SK-N-SH (cell line): Measurements from ENCODE around the gene TCEA2. TPM values are rescaled to one million over a fixed set of nuclear protein-coding genes. Genes with fewer than 3 reads are reported as not detected.
A peak's percentile ranks its signal among the peaks of the same experiment; 100 is the strongest.

Experiments used
- CTCF ChIA-PET: fragments of 300-600, 350-600 bp; formaldehyde crosslinking; extraction: SDS; loops from one replicate; lab custom pipeline; 2021; lab: Yijun Ruan, JAX
- POLR2A ChIA-PET: fragments of 350-600 bp; sonication (Branson Sonifier 250); formaldehyde crosslinking; extraction: SDS; loops from one replicate; lab custom pipeline; 2020; ENCODE audit warnings: antibody characterized with exemption, inconsistent platforms; lab: Yijun Ruan, JAX
- DNase-seq: peaks from one replicate; pipeline ENCODE4 v3.0.0; 2012
- H2AFZ ChIP-seq: fragments of 200-600 bp; sonication (generic); 2 replicates; pipeline ENCODE4 v1.8.1; 2016; ENCODE audit warnings: antibody characterized with exemption, mild to moderate bottlenecking, low read depth
- H3F3A ChIP-seq: fragments of 200-600 bp; sonication (generic); replicated peaks from 2 replicates; pipeline ENCODE3; 2016; ENCODE audit warnings: antibody characterized with exemption, mild to moderate bottlenecking; ENCODE audit not compliant: insufficient read depth
- H3K27ac ChIP-seq, 2 experiments: fragments of 200-500 bp in 1 of 2; fragments of 200-600 bp in 1 of 2; sonication (Bioruptor generic) in 1 of 2; sonication (generic), shearing (Covaris generic) in 1 of 2; 2 replicates each; pipeline versions ENCODE4 v1.5.1 to v1.6.1; 2014 to 2016; ENCODE audit warnings: low read depth in 2 of 2, inconsistent platforms in 1 of 2, low read length in 1 of 2, mild to moderate bottlenecking in 1 of 2, mixed read lengths in 1 of 2
- H3K27me3 ChIP-seq: fragments of 200-600 bp; sonication (generic), shearing (Covaris generic); 2 replicates; pipeline ENCODE4 v1.6.1; 2016; ENCODE audit warnings: mixed run types; ENCODE audit not compliant: insufficient read depth
- H3K36me3 ChIP-seq, 2 experiments: fragments of 200-500 bp in 1 of 2; fragments of 200-600 bp in 1 of 2; sonication (Bioruptor generic) in 1 of 2; sonication (generic) in 1 of 2; replicated peaks in 1 of 2; 2 replicates each; pipeline versions ENCODE3 to v1.5.1; 2014 to 2016; ENCODE audit warnings: low read length in 1 of 2, mild to moderate bottlenecking in 1 of 2; ENCODE audit not compliant: insufficient read depth in 2 of 2, control insufficient read depth in 1 of 2
- H3K4me1 ChIP-seq, 2 experiments: fragments of 200-500 bp in 1 of 2; fragments of 200-600 bp in 1 of 2; sonication (Bioruptor generic) in 1 of 2; sonication (generic), shearing (Covaris generic) in 1 of 2; 2 replicates each; pipeline versions ENCODE4 v1.5.1 to v1.6.1; 2014 to 2016; ENCODE audit warnings: low read depth in 1 of 2, low read length in 1 of 2, mixed run types in 1 of 2; ENCODE audit not compliant: insufficient read depth in 2 of 2, control insufficient read depth in 1 of 2
- H3K4me2 ChIP-seq: fragments of 200-600 bp; sonication (generic), shearing (Covaris generic); 2 replicates; pipeline ENCODE4 v1.6.1; 2017; ENCODE audit warnings: mixed run types
- H3K4me3 ChIP-seq, 2 experiments: fragments of 200-500 bp in 1 of 2; fragments of 200-600 bp in 1 of 2; sonication (Bioruptor generic) in 1 of 2; sonication (generic), shearing (Covaris generic) in 1 of 2; 2 replicates each; pipeline versions ENCODE4 v1.5.1 to v1.8.1; 2014 to 2016; ENCODE audit warnings: low read depth in 2 of 2, inconsistent platforms in 1 of 2, low read length in 1 of 2, mild to moderate bottlenecking in 1 of 2, mixed read lengths in 1 of 2, moderate library complexity in 1 of 2
- H3K79me2 ChIP-seq: fragments of 200-600 bp; sonication (generic); 2 replicates; pipeline ENCODE4 v1.8.1; 2017; ENCODE audit warnings: mild to moderate bottlenecking; ENCODE audit not compliant: insufficient read depth
- H3K9ac ChIP-seq: fragments of 200-600 bp; sonication (generic); 2 replicates; pipeline ENCODE4 v1.6.1; 2017; ENCODE audit warnings: mixed run types
- H3K9me2 ChIP-seq: fragments of 200-600 bp; sonication (generic); 2 replicates; pipeline ENCODE4 v1.6.1; 2017; ENCODE audit warnings: mixed run types
- H3K9me3 ChIP-seq: fragments of 200-600 bp; sonication (generic); 2 replicates; pipeline ENCODE4 v1.6.1; 2017; ENCODE audit warnings: mixed run types, mild to moderate bottlenecking, moderate library complexity
- H4K20me1 ChIP-seq: fragments of 200-600 bp; sonication (generic); 2 replicates; pipeline ENCODE4 v1.6.1; 2017; ENCODE audit warnings: mild to moderate bottlenecking, mixed run types; ENCODE audit not compliant: insufficient read depth
- CHD2 ChIP-seq: fragments of 150-350 bp; IDR thresholded peaks from 2 replicates; pipeline ENCODE4 v1.6.1; 2018; ENCODE audit warnings: low read length; ENCODE audit not compliant: partially characterized antibody
- ELF1 ChIP-seq: IDR thresholded peaks from 2 replicates; pipeline ENCODE4 v1.4.0; 2012
- EZH2phosphoT487 ChIP-seq: fragments of 200-600 bp; sonication (generic); IDR thresholded peaks from 2 replicates; pipeline ENCODE4 v1.6.1; 2017; ENCODE audit warnings: low read depth, mixed run types, mild to moderate bottlenecking, antibody characterized with exemption, moderate library complexity, borderline replicate concordance
- FOSL2 ChIP-seq: IDR thresholded peaks from 2 replicates; pipeline ENCODE4 v1.4.0; 2012; ENCODE audit warnings: low read depth, mild to moderate bottlenecking, moderate library complexity, borderline replicate concordance
- FOXJ3 ChIP-seq: sonication (generic); formaldehyde crosslinking; IDR thresholded peaks from 2 replicates; pipeline ENCODE4 v1.5.1; 2020; ENCODE audit warnings: mild to moderate bottlenecking, missing genetic modification reagents
- FOXM1 ChIP-seq: IDR thresholded peaks from 2 replicates; pipeline ENCODE4 v1.4.0; 2012; ENCODE audit warnings: low read depth, mild to moderate bottlenecking
- GABPA ChIP-seq: IDR thresholded peaks from 2 replicates; pipeline ENCODE4 v1.4.0; 2012; ENCODE audit warnings: low read depth, mild to moderate bottlenecking
- GATA2 ChIP-seq: sonication (generic); formaldehyde crosslinking; IDR thresholded peaks from 2 replicates; pipeline ENCODE4 v1.5.0; 2020; ENCODE audit warnings: mild to moderate bottlenecking, missing genetic modification reagents
- IRF3 ChIP-seq: fragments of 150-350 bp; IDR thresholded peaks from 2 replicates; pipeline ENCODE4 v1.6.1; 2016; ENCODE audit warnings: mild to moderate bottlenecking, low read depth, low read length
- JUND ChIP-seq: IDR thresholded peaks from 2 replicates; pipeline ENCODE4 v1.4.0; 2012
- MAX ChIP-seq: IDR thresholded peaks from 2 replicates; pipeline ENCODE4 v1.4.0; 2012; ENCODE audit warnings: low read depth
- MXI1 ChIP-seq: IDR thresholded peaks from 2 replicates; pipeline ENCODE4 v1.6.1; 2012; ENCODE audit warnings: mild to moderate bottlenecking, low read depth, low read length, improper control_type of control experiment
- RCOR1 ChIP-seq: fragments of 150-350 bp; IDR thresholded peaks from 2 replicates; pipeline ENCODE4 v1.6.1; 2017; ENCODE audit warnings: antibody characterized with exemption, low read length
- REST ChIP-seq: IDR thresholded peaks from 2 replicates; pipeline ENCODE4 v1.6.1; 2012; ENCODE audit warnings: mild to moderate bottlenecking, low read depth, low read length, moderate library complexity
- RFX5 ChIP-seq: IDR thresholded peaks from 2 replicates; pipeline ENCODE4 v1.6.1; 2012; ENCODE audit warnings: mild to moderate bottlenecking, improper control_type of control experiment, low read length
- SMC3 ChIP-seq: IDR thresholded peaks from 2 replicates; pipeline ENCODE4 v1.6.1; 2012; ENCODE audit warnings: low read depth, low read length, improper control_type of control experiment
- TAF1 ChIP-seq: IDR thresholded peaks from 2 replicates; pipeline ENCODE4 v1.6.1; 2012; ENCODE audit warnings: low read depth, mild to moderate bottlenecking, low read length, moderate library complexity, borderline replicate concordance
- TEAD4 ChIP-seq: IDR thresholded peaks from 2 replicates; pipeline ENCODE4 v1.4.0; 2012; ENCODE audit warnings: mild to moderate bottlenecking, borderline replicate concordance; ENCODE audit not compliant: insufficient read depth
- USF1 ChIP-seq: IDR thresholded peaks from 2 replicates; pipeline ENCODE4 v1.4.0; 2012; ENCODE audit warnings: low read depth, borderline replicate concordance
- USF2 ChIP-seq: fragments of 150-350 bp; IDR thresholded peaks from 2 replicates; pipeline ENCODE4 v1.6.1; 2017; ENCODE audit warnings: antibody characterized with exemption, low read length, low read depth, borderline replicate concordance
- WGBS: methylation state at CpG from one replicate; pipeline ENCODE4 v1.1.6; 2017; ENCODE audit warnings: low lambda C conversion rate; 5-methylcytosine and 5-hydroxymethylcytosine counted together
- polyA plus RNA-seq, 3 experiments: library from polyadenylated mRNA; depleted of rRNA; stranded (reverse); fragments of >200 nt; gene quantifications; 2 replicates each; pipeline ENCODE4 v1.2.3, GENCODE V29; 2012

TCEA2 gene
- polyA plus RNA-seq, 1 of the 3 experiments (the other 2 are of a cell fraction), result 98.9 TPM

GRCh38 chr20:64090165-64090564, 27.2 kb downstream of the TCEA2 start:
- H3K9me3 ChIP-seq, result no peaks in the 10 kb centered on the region
- CTCF ChIA-PET, result interaction anchor here (1.1 to 2.6 kb wide), 3 partner anchors 25 to 52 kb away, joined by 3 to 12 read pairs (median 10); no protein-coding TSS in a partner anchor

GRCh38 chr20:64091340-64091739, 28.3 kb downstream of the TCEA2 start:
- Histone ChIP-seq H3K9me3 (no peaks in the 10 kb centered on the region), H3F3A (no peaks in the 10 kb centered on the region), H3K4me1 (peaks cover 0 to 28% of the 10 kb centered on the region in 2 experiments; a peak in 1 of 4 replicates), H3K9ac (no peak overlapping the region), H3K4me2 (no peak overlapping the region), H3K27me3 (no peaks in the 10 kb centered on the region), H3K4me3 (no peak overlapping the region), H3K79me2 (no peaks in the 10 kb centered on the region), H3K9me2 (no peaks in the 10 kb centered on the region), H4K20me1 (no peaks in the 10 kb centered on the region), H3K27ac (peak overlapping the region in 1 of 2 experiments; percentile 36; a peak in 1 of 4 replicates), H3K36me3 (no peaks in the 10 kb centered on the region), H2AFZ (no peak overlapping the region)
- DNase-seq, result no peak
- 54% methylated on average over 5 of the region's 19 CpGs for WGBS
- CTCF ChIA-PET, result interaction anchor here (0.9 to 2.6 kb wide), 7 partner anchors 8 to 34 kb away, joined by 3 to 12 read pairs (median 7); no protein-coding TSS in a partner anchor
- POLR2A ChIA-PET, result interaction anchor here (0.6 kb wide), 1 partner anchor 293 kb away, joined by 3 read pairs; no protein-coding TSS in a partner anchor
- no peak for TF ChIP-seq JUND
- no peak for TF ChIP-seq REST
- TF ChIP-seq GATA2 (CRISPR knock-in tag), result no peak
- no peak for TF ChIP-seq FOXJ3 (CRISPR knock-in tag)
- no peak for TF ChIP-seq FOXM1
- TF ChIP-seq MAX, result no peak
- TF ChIP-seq MXI1, result no peak
- TF ChIP-seq GABPA, result no peak

More at GRCh38 chr20:64090165-64090564, 27.2 kb downstream of the TCEA2 start:
- H3K9ac ChIP-seq, result no peak overlapping the region
- no peaks in the 10 kb centered on the region for H3K79me2 ChIP-seq
- H4K20me1 ChIP-seq, result no peaks in the 10 kb centered on the region
- H3K4me3 ChIP-seq, result no peak overlapping the region
- POLR2A ChIA-PET, result interaction anchor here (1.0 kb wide), 1 partner anchor 10 kb away, joined by 3 read pairs; the partner anchor contains the start of gene OPRL1
- WGBS, result 37% methylated on average over 4 of the region's 10 CpGs
- H3K4me2 ChIP-seq, result no peak overlapping the region
- H3K9me2 ChIP-seq, result no peaks in the 10 kb centered on the region
- H3K27me3 ChIP-seq, result no peaks in the 10 kb centered on the region; the same call in 1 of the 2 replicates
- H2AFZ ChIP-seq, result no peak overlapping the region
- peak; percentile 83 for DNase-seq
- no peak overlapping the region for H3K27ac ChIP-seq
- H3K4me1 ChIP-seq, result peaks cover 0 to 28% of the 10 kb centered on the region in 2 experiments; a peak in 1 of 4 replicates
- H3K36me3 ChIP-seq, result no peaks in the 10 kb centered on the region
- TF ChIP-seq FOSL2, result no peak
- no peak for TF ChIP-seq USF2
- no peak; the same call in 1 of the 2 replicates for TF ChIP-seq MXI1
- TF ChIP-seq ELF1, result no peak
- TF ChIP-seq EZH2phosphoT487, result no peak
- no peak for TF ChIP-seq CHD2
- TF ChIP-seq GATA2 (CRISPR knock-in tag), result no peak
- TF ChIP-seq TEAD4, result no peak
- TF ChIP-seq FOXJ3 (CRISPR knock-in tag), result no peak
- TF ChIP-seq USF1, result no peak
- TF ChIP-seq TAF1, result no peak
- TF ChIP-seq IRF3, result no peak
- no peak for TF ChIP-seq RCOR1
- TF ChIP-seq SMC3, result no peak
- no peak for TF ChIP-seq RFX5
- no peaks in the 10 kb centered on the region for H3F3A ChIP-seq
